ENCODE results near the gene PPT2.
"Not testable (repeated sequence)": the region's sequence is repeated elsewhere in the genome, so short reads cannot be mapped to it uniquely, and the experiment has no call there.

Gene PPT2

DNA sequence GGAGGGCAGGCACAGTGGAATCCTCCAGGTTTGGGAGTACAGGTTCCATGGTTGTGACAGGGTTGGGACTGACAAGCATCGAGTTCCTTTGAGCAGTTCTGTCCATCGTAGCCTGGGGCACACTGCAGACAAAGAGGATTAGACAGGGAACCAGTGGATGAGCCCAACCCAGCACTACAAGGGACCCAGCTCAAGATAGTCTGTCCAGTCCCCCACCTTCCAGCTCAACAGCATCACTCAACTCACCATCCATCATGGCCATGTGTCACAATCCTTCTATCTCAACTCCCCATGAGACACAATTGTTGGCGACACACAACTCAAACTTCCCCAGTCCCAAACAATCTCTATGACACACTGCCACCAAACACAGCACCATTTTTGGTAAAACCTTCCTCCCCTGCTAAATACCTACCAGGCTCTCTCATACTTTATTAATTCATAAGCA lies 50.4 kb downstream of the PPT2 start:
- no peak for DNase-seq (ENCODE audit: low read depth in 2 of 2)

DNA sequence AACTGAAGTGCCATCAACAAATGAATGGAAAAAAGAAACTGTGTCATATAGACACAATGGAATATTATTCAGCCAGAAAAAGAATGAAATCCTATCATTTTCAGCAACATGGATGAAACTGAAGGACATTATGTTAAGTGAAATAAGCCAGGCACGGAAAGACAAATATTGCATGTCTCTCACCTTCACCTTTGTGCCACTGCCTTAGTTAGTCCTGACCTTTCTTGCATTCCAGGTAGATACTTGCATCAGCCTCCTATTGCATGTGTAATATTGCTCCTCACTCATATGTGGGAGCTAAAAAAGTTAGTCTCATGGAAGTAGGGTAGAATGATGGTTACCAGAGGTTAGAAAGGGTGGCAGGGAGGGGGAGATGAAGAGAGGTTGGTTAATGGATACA lies 55.1 kb downstream of the PPT2 start:
- DNase-seq (ENCODE audit: low read depth in 2 of 2), result no peak

DNA sequence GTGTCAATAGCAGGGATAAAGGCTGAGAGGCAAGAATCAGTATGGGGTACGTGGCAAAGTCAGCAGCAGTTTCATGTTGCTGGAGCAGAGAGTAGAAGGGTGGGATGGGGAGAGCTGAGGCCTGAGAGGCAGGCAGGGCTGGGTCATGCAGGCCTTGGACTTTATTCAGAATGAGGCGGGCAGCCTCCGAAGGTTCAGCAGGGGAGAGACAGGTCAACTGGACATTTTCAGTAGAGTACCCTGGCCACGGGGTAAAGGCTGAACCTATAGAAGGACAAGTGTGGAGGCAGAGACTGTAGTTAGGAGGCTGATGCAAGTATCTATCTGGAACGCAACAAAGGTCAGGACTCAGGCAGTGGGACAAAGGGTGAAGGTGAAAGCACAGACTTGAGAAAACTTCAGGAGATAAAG lies 56.3 kb downstream of the PPT2 start:
- no peak for DNase-seq (ENCODE audit: low read depth in 2 of 2)

DNA sequence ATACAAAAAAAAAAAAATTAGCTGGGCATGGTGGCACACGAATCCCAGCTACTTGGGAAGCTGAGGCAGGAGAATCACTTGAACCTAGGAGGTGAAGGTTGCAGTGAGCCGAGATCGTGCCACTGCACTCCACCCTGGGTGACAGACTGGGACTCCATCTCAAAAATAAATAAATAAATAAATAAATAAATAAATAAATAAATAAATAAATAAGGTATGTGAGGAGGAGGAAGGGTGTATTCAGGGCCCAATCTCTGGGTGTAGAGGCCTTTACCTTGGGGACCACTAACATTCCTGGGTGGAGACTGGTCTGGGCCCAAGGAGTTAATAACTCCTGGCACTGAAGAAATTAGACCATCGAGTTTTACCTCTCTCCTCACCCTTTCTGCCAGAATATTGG lies 57.5 kb downstream of the PPT2 start:
- not testable (repeated sequence) for DNase-seq (ENCODE audit: low read depth in 2 of 2)

DNA sequence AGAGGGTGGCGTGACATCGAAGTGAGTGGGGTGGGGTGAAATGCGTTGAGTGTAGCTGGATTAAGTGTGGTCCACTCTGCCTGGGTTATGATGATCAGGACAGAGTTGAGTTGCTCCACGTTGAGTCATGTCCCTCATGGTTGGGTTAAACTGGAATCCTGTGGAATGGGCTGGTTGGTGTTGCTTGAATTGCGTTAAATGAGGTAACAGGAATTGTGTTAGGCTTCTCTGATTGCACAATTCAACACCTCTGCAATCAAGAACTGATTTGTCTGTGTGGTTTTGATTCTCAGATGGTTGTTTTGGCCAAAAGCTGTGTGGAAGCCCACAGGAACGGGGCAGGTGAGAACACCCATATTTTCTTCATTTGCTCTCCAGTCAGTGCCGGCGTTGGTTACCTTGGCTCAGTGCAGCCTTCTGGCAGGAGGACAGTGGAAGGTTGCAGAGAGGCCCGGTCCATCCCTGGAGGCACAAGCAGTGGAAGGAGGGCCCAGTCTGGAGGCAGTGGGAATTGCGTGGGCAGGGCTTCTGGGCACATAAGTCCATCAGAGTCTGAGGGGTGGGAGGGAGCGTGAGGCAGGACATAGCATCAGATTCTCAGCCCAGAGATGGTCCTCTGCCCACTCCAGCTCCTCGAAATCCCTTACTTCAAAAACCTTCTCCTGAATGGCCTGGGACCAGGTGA lies 58.3 kb downstream of the PPT2 start:
- no peak for DNase-seq (ENCODE audit: low read depth in 2 of 2)
